Activated CD8-positive, alpha-beta memory T cell treated with anti-CD3 and anti-CD28 coated beads, Interleukin-2, amount 50 U/mL, for 48 hours (primary cell): ENCODE data around the gene R3HDM2.
A peak's percentile ranks its signal among the peaks of the same experiment; 100 is the strongest.
"Not testable (repeated sequence)": the region's sequence is repeated elsewhere in the genome, so short reads cannot be mapped to it uniquely, and the experiment has no call there.

ENCODE experiments used
- DNase-seq: peaks from one replicate; pipeline ENCODE4 v3.0.0-alpha.2; 2020

R3HDM2 gene

GRCh38 chr12:57452181-57452936 lies 21.5 kb upstream of the R3HDM2 start:
- no peak for DNase-seq

DNA sequence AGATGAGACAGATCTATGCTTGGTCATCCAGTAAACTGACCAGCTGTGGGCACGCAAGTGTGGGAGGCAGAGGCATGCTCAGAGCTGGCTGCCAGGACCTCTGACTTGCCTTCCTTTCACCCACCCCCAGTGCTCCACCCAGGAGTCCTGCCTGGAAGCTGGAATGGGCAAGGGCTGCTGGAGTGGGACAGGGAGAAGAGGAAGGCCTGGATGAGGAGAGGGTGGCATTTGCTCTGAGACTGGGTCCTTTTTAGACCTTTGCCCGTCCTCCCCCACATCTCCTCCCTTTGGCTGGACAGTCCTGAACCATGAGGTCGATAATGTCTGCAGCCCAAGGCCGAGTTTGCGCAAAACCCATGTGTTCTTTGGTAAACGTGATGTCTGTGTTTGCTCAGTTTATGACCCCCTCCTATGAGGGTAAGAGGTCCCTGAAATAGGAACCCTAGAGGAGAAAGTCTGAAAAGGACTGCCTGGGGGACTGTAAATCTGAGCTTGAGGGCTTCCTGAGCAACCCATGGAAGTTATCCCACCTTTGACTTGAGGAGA lies 20.5 kb upstream of the R3HDM2 start:
- DNase-seq = no peak

DNA sequence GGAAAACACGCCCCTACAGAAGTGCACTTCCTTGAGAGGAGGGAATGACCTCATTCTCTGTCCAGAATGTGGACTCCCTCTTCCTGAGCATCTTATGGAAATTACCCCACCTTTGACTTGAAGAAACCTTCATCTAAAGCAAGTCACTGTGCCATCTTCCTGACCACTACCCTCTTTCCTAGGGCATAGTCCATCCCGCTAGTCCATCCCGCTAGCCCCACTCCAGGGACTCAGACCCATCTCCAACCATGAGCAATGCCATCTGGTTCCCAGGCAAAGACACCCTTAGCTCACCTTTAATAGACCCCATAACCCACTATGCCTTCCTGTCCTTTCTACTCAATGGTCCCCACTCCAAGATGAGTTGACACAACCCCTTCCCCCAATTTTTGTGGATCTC lies 19.2 kb upstream of the R3HDM2 start:
- DNase-seq = no peak

- no peak for DNase-seq
These were observed 18.5 kb upstream of the R3HDM2 start for GRCh38 chr12:57449375-57449774.

DNA sequence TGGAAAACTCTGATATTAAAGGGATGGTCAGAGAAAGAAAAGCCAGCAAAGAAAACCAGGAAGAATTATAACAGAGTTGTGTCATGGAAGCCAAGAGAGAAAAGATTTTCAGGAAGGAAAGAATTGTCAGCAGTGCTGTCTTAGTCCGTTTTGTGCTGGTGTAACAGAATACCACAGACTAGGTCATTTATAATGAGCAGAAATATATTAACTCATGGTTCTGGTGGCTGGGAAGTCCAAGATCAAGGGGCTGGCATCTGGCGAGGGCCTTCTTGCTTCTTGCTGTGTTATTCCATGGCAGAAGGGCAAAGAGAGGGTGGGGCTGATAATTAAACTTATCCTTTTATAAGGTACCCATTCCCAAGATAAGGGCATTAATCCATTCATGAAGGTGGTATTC lies 17.8 kb upstream of the R3HDM2 start:
- DNase-seq = no peak

DNA sequence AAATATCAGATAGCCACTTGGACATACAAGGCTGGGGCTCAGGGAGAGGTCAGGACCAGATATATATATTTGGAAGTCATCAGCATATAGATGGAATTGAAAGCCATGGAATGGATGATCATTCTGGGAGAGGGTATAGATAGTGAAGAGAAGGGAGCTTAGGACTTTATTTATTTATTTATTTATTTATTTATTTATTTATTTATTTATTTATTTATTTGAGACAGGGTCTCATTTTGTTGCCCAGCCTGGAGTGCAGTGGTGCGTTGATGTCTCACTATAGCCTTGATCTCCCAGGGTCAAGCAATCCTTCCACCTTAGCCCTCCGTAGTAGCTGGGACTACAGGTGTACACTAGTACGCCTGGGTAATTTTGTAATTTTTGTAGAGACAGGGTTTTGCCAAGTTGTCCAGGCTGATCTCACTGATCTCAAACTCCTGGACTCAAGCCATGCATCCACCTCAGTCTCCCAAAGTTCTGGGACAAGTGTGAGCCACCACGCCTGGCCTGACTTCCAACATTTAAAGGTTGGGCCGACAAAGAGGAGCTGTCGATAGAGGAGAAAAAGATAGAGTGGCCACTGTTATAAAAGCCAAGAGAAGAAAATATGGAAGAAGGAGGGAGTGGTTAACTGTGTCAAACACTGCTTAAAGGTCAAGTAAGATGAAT lies 15.6 kb upstream of the R3HDM2 start:
- DNase-seq = no peak

- DNase-seq = no peak
These were observed 13.9 kb upstream of the R3HDM2 start for GRCh38 chr12:57444744-57445143.

GRCh38 chr12:57444337-57444736 lies 13.5 kb upstream of the R3HDM2 start:
- DNase-seq = not testable (repeated sequence)

DNA sequence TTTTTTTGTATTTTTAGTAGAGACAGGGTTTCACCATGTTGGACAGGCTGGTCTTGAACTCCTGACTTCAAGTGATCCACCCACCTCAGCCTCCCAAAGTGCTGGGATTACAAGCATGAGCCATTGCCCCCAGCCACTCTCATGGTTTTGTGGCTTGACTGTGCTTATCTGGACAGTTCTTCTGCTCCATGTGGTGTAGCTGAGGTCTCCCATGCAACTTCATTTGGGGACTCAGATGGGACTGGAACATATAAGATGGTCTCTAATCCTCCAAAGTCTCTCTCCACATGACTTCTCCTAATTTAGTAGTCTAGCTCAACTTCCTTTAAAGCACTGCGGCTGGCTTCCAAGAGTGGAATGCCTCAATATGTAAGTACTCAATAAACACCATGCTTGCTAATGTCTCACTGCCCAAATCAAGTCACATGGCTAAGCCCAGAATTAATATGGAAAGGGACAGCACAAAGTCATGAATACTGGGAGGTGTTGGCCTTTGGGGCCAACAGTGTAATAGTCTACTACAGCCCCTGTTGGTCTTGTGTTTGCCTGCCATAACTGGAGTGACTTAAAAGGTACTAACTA lies 11.1 kb upstream of the R3HDM2 start:
- no peak for DNase-seq

GRCh38 chr12:57441393-57441792 lies 10.6 kb upstream of the R3HDM2 start:
- DNase-seq = not testable (repeated sequence)

DNA sequence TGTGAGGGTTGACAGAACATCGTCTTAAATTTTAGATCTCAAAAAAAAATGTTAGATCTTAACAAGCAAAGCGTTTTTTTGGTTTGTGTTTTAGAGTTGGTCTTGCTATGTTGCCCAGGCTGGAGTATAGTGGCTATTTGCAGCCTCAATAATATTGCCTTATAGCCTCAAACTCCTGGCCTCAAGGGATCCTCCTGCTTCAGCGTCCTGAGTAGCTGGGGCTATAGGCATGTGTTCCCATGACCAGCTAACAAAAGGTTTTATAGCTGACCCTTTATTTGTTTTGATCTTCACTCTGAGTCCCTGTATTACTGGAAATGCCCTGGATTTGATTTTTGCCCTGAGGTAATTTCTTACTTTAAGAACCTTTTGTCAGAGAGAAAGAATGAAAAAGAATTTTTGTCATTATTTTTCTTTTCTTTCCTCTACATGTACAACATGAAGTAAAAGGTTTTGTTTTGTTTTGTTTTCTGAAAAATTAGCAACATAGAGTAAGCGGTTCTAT lies 9.0 kb upstream of the R3HDM2 start:
- DNase-seq = no peak

- DNase-seq = no peak
These were observed 7.6 kb upstream of the R3HDM2 start for GRCh38 chr12:57438400-57438799.

DNA sequence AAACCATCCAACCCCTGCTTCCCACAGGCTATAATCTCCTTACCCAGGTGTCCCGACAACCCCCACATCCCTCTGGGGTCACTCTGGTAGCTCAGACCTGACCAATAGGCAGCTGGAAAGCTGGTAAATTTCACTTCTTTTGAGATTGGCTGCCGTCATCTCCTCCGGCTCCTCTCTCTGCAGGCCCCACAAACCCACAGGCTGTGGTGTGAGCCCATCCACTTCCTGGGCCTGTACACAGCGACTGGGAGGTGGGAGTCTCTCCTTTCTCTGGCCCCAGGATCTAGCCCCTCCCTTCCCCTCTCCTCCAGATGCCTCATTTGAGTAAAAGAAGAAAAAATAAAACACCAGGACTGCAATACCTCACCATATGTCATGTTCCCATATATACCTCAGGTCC lies 4.5 kb upstream of the R3HDM2 start:
- DNase-seq = no peak

DNA sequence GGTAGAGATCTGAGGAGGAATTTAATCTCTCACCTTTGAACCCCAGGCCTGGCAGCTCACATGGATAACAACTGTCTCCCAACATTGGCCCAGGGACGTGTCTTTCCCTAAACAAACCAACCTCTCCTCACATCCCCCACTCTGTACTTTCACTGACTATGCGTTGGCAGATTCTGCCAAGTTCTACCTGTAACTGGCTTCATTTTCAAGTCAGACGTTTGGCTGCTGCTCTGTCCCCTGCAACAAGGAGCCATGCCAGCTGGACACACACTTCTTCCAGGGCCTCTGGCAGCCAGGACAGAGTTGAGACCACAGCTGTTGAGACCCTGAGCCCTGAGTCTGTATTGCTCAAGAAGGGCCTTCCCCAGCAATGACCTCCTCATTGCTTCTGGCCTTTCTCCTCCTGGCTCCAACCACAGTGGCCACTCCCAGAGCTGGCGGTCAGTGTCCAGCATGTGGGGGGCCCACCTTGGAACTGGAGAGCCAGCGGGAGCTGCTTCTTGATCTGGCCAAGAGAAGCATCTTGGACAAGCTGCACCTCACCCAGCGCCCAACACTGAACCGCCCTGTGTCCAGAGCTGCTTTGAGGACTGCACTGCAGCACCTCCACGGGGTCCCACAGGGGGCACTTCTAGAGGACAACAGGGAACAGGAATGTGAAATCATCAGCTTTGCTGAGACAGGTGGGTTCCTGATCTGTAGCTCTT lies 3.8 kb upstream of the R3HDM2 start, which contains the start of gene INHBC:
Gene INHBC (plus strand): TSS at position 268 of the 707 bp plus-strand sequence. CDS start 103 bp downstream, at position 371.
- no peak for DNase-seq

DNA sequence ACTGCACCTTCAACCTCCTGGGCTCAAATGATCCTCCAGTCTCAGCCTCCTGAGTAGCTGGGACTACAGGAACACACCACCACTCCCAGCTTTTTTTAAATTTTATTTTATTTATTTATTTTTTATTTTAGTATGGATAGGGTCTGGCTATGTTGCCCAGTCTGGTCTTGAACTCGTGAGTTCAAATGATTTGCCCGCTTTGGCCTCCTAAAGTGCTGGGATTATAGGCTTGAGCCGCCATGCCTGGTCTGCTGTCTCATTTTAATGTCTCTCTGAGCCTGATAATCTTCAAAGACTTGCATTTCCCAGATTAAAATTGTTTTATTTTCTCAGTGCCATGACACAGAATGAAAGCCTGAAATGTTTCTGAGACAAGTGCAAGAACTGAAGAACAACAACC lies 2.5 kb upstream of the R3HDM2 start:
- peak; percentile 13 for DNase-seq

DNA sequence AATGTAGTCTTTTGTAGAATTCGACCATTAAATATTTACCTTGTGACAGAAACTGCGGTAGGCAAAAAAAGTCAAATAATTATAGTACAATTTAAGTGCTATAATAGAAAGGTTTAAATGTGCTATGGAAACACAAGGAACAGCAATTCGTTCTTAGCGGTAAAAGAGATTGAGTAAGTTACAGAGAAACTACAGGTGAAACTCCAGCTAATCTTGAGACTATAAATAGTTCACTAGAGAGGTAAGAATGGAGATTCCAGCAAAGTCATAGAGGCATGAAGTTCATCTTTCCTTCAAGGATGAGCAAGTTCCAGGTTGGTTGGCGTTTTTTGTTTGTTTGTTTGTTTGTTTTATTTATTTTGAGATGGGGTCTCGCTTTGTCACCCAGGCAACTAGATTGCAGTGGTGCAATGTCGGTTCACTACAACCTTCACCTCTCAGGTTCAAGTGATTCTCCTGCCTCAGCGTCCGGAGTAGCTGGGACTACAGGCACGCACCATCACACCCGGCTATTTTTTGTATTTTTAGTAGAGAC lies 878 bp upstream of the R3HDM2 start:
- DNase-seq = no peak

- no peak for DNase-seq
These were observed 522 bp downstream of the R3HDM2 start for GRCh38 chr12:57430112-57430930.

GRCh38 chr12:57429473-57430111 lies 1.3 kb downstream of the R3HDM2 start:
- peak; percentile 52 for DNase-seq

DNA sequence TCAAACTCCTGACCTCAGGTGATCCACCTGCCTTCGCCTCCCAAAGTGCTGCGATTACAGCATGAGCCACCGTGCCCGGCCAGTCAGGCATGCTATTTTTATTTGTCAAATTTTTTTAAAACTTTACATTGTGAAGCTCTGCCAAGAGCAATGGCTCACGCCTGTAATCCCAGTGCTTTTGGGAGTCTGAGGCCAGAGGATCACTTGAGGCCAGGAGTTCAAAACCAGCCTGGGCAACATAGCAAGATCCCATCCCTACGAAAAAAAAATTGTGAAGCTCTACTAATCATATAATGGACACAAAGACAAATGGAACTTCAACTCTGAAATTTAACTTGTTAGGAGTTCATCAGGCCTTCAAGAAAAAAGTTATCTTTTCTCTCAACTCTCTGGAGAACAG lies 1.9 kb downstream of the R3HDM2 start:
- DNase-seq = peak; percentile 46

GRCh38 chr12:57426948-57427347 lies 3.9 kb downstream of the R3HDM2 start:
- peak; percentile 30 for DNase-seq

DNA sequence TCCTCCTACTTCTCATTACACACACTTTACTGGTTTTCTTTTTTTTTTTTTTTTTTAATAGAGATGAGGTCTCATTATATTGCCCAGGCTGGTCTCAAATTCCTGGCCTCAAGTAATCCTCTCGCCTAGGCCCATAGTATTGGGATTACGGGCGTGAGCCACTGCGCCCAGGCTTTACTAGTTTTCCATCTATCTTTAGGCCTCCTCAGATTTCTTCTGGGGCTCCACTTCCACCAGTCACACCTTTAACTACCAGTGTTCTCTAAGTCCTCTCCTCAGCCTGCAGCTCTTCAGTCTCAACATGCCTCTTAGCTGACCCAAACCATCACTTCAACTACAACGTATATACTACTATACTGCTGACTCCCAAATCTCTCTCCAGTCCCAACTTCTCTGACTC lies 10.4 kb downstream of the R3HDM2 start:
- DNase-seq = no peak
